ENCODE data around the gene BLCAP.
"Not testable (repeated sequence)": the region's sequence is repeated elsewhere in the genome, so short reads cannot be mapped to it uniquely, and the experiment has no call there.

The BLCAP gene, protein sequence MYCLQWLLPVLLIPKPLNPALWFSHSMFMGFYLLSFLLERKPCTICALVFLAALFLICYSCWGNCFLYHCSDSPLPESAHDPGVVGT

DNA sequence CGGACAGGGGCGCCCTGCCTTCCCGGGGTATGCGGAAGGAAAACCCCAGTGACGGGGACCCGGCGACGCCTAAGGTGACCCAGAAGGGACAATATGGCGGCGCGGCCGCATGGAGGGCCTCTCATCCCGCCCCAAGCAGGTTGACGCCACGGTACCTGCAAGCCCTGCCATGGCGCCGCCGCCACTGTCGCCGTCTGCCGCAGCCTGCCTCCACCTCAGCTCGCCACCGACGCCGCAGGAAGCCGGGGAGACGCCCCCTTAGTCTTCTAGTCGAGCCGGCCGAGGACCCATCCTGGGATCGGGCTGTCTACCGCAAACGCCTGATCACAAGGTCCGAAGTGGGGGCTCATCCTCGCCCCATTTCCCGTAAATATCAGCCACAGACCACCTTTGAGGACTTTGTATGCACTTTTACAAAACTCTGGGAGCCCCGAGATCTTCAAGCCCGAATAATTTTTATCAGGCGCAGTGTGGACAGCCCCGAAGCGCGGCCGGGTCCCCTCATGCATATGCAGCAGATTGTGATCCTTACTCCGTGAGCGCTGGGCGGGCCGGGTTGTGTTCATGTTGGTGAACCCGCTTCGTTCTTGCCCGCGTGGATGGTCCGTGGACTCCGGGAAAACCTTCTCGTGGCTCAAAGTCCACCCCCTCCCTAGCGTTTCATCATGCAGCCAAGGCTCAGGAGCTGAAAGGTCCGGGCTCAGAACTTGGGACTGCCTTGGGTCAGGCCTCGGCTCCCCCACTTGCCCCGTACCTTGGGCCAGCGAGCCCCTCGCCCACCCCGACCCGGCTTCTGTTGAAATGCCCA is at the start of gene BLCAP:
Gene BLCAP, minus strand, starts transcription at position 239 of the 808 bp plus-strand sequence. CDS start 8,702 bp downstream, outside the sequence.
- DNase-seq: peak; percentile 94

- DNase-seq: not testable (repeated sequence)
These were observed 49.8 kb upstream of the BLCAP start for GRCh38 chr20:37577436-37577835.

GRCh38 chr20:37576911-37577310 is 49.2 kb upstream of the BLCAP start:
- no peak for DNase-seq

DNA sequence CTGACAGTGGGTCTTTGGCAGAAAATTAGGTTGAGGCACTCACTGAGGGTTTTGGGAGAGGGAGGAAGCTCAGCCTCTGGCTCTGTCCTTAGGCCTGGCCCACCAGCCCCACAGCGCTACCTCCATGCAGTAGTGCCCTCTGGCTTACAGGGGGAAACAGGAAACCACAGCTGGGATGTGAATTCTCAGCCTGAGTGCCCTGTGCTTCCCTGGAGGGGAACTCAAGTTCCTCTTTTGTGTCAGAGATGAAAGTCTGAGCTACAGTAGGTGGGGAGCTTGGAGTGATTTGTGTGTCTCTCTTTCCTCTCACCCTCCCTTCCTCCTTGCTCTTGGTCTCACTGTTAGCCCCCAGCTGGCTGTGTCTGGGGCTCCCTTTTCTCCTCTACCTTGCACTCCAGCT is 48.2 kb upstream of the BLCAP start:
- DNase-seq: no peak

- DNase-seq: no peak
These were observed 46.7 kb upstream of the BLCAP start for GRCh38 chr20:37574199-37574890.

DNA sequence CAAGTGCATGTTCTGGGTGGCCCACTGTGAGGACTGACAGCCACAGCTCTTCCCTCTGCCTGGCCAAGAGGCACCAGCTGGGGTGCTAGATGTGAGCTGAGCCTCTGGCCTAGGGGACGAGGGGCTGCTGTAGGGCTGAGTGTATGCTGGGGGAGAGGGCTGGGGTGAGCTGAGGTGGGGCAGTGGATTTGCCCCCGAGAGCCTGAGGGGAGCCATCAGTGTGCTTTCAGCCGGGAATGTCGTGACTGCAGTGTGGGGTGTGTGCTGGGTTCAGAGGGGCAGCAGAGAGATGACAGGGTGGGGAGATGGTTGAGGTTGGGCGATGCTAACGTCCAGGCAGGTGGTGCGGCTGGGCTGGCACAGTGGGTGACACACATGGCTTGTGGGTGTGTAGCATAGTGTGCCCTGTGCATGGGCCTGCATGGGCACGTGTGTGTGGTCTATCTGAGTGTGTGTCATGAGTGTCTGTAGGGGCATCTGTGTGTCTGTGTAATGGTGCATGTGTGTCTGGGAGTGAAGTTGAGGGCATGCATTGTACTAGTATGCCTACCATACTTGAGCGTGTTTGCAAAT is 46.0 kb upstream of the BLCAP start:
- DNase-seq: no peak

GRCh38 chr20:37571033-37571432 is 43.4 kb upstream of the BLCAP start:
- no peak for DNase-seq

DNA sequence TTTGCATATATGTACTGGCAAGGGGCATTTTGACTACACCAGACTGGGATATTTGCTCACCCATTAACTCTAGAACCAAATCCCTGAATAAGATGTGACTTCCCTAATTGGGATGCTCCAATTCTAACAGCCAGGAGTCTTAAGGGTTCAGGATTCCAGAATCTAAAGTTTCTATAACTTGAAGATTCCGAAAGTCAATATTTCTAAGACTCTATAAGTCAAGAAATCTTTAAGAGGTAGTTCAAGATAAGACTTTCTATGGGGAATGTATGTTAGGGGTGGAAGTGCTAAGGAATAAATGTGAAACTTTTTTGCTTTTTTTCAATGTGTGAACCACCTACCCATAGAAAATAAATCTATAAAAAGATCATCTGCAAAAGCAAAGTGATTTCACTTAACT is 42.7 kb upstream of the BLCAP start:
- DNase-seq: no peak

GRCh38 chr20:37567671-37568588 is 40.3 kb upstream of the BLCAP start:
- no peak for DNase-seq

- DNase-seq: no peak
These were observed 39.6 kb upstream of the BLCAP start for GRCh38 chr20:37567331-37567665.

DNA sequence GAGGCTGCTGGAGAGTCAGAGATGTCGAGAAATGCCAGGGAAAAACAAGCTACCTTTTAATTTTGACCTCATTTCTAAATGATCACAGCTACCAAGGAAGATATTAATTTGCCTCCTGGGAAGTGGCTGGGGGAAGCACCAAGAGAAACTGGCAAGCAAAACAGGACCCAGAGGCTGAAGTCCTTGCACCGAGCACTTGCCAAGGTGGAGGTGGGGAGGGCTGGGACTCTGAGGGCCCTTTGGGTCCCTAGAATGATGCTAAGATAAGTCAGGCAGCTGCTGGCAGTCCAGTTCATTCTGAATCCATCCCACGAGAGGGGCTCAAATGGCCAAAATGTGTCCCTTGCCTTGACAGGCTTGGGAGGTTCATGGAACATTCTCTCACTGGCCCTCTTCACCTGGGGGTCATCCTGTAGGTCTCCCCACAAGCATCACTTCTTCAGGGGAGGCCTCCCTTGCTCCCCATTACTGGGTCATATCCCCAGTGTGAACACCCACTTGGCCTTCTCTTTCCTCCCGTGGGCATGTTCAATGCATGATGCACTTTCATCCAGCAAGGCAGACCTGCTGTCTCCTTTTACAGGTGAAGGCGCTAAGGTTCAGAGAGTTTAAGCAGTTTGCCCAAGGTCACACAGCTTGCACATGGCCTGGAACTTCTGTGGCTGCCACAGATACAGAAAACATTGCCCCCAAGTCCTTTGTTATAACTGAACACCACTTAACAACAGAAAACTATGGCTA is 39.1 kb upstream of the BLCAP start:
- no peak for DNase-seq

DNA sequence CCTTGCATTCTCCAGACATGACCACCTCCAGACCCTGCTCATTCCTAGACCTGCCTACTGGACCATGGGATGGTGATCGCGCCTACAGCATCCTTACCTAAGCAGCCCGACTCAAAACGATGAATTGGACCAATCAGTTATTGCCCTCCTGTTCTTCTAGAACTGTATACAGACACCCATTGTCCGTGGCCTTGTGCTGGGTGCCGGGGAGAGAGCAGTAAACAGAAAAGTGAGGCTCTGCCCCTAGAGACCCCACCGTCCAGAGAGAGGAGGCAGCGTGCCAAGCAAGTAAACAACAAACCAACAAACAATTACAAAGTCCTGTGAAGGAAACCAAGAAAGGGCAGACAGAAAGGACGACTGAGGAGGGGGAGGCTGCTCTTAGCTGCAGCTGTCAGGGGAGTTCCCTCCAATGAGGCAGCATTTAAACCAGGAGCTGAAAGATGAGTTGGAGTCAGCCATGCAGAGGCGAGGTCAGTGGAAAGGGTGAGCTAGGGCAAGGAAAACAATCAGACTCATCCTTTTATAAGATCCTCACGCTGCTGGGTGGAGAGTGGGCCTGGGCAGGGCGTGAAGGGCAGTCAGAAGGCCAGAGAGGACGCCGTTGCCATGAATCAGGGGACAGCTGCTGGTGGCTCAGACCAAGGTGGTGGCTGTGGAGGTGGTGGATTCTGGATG is 37.6 kb upstream of the BLCAP start:
- no peak for DNase-seq

DNA sequence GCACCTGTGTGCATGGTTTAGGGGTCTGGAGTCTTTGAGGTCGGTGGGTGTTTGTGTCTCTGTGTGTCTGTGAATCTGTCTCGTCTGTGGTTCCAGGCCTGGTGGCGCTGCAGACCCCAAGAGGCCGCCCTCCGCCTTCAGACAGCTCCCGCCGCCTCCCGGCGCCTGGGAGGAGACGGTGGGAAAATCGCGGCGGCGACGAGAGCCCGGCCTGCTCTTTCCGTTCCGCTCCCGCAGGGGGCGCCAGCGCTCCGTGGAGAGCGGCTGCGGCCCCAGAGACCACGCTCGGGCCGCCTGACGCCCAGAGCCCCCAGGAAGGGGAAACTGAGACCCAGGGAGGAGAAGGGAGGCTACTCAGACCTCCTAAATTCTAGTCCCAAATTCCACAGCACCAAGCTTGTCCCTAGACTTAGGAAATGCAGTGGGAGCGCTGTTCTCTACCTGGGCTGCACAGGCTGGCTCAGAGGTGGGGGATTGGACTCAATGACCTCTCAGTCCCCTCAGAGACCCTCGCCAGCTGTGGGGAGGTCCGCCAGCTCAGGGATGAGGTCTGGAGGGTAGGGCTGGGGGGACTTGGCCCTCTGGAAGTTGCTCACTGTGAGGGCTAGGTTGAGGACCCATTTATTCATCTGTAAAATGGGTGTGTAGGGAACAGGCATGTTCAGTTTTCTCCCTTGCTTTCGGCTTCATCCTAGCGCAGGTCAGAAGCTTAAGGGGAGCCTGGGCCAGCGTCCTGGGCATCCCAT is 36.9 kb upstream of the BLCAP start:
- DNase-seq: peak; percentile 33

GRCh38 chr20:37564016-37564387 is 36.3 kb upstream of the BLCAP start:
- DNase-seq: no peak

- no peak for DNase-seq
These were observed 35.2 kb upstream of the BLCAP start for GRCh38 chr20:37562695-37563480.

DNA sequence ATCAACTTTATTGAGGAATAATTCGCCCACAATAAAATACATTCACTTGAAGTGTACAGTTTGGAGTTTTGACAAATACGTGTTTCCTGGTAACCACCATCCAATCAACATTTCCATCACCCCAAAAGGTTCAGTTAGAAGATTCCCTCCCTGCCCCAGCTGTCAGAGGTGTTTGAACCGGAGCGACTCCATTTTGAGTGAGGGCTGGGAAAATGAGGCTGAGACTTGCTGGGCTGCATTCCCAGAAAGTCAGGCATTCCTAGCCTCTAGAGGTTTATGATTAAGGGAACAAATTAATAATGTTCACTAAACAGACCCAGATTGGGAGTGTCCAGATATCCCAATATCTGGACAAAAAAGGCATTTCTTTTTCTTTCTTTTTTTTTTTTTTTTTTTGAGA is 33.0 kb upstream of the BLCAP start:
- no peak for DNase-seq

DNA sequence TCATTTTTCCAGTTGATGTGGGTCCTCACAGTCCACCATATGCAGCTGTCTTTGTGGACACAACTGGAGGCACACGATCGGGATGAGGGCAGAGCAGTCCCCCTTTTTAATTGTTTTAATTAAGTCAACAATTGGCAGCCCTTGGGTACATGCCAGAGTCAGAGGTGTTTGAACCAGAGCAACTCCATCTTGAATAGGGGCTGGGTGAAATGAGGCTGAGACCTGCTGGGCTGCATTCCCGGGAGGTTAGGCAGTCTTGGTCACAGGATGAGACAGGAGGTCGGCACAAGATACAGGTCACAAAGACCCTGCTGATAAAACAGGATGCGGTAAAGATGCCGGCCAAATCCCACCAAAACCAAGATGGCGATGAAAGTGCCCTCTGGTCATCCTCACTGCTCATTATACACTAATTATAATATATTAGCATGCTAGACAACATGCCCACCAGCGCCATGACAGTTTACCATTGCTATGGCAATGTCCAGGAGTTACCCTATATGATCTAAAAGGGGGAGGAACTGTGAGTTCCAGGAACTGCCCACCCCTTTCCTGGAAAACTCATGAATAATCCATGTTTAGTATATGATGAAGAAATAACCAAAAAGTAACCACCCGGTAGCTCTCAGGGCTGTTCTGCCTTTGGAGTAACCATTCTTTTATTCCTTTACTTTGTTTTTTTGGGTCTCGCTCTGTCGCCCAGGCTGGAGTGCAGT is 31.8 kb upstream of the BLCAP start:
- DNase-seq: no peak

DNA sequence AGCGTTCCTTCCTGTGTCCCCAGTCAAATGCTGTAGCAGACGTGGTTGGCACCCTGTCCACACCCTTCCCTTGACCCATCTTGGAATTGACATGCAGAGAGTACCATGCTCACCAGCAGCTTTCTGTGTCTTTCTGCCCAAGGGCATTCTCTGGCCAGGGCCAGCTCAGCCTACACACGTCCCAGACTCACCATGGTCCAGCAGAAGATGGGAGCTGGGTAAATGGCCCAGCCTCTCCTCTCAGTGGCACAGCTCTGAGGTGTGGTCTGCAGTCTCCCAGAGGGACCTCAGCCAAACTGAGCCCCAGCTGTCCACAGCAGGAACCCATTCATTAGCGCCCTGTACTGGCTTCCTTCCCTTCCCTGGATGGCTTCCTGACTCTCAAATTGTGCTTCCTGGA is 31.1 kb upstream of the BLCAP start:
- no peak for DNase-seq

GRCh38 chr20:37558306-37558705 is 30.6 kb upstream of the BLCAP start:
- no peak for DNase-seq

Data from activated CD4-positive, alpha-beta T cell treated with anti-CD3 and anti-CD28 coated beads, Interleukin-2, amount 50 U/mL, for 1 hour (primary cell).